GM18868 (cell line): ENCODE data around the gene NSMCE3.
"Not testable (repeated sequence)": the region's sequence is repeated elsewhere in the genome, so short reads cannot be mapped to it uniquely, and the experiment has no call there.

Source experiments
- ATAC-seq: cut with Tn5 transposase; IDR thresholded peaks from one replicate; pipeline ENCODE4 v1.9.1; 2021; ENCODE audit warnings: mild to moderate bottlenecking, moderate library complexity; ENCODE audit not compliant: unreplicated experiment

NSMCE3 gene

DNA sequence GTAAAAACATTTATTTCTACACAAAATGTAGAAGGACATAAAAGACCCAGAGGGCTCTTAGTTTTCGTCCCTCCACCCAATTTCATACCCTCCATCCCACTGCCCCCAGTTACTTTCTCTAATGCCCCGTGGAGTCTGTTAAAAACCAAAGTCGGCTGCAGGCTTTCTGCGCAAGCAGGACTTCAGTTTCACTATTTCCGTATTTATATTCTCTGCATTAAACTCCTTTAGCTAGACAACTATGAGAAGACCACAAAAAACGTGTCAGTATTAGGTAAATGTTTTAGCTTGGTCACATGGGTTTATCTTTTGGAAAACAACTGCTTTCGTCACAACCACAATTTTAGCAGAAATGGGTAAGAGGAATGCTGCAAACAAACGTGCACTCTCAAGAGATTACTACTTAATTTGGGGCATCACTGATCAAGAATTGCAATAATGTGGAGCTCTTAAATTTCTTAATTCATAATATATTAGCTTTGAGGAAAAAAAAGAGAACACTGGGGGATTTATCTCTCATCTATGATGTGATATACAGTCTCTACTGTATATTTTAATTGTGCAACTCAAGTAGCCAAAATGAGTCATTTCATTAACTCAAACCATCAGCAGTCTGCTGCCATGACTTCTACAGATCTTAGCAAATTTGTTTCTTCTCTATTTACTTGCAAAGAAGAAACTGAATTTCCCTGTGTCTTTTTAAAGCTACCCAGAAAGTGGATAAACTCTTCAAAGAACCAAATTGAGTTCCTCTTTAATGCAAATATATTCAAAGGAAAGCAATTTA lies 740 bp upstream of the NSMCE3 start:
- ATAC-seq, result peak; percentile 25

- ATAC-seq, result peak; percentile 28
Measured at GRCh38 chr15:29268706-29269484, 727 bp downstream of the NSMCE3 start.

GRCh38 chr15:29266052-29266582 lies 3.5 kb downstream of the NSMCE3 start:
- no peak for ATAC-seq

DNA sequence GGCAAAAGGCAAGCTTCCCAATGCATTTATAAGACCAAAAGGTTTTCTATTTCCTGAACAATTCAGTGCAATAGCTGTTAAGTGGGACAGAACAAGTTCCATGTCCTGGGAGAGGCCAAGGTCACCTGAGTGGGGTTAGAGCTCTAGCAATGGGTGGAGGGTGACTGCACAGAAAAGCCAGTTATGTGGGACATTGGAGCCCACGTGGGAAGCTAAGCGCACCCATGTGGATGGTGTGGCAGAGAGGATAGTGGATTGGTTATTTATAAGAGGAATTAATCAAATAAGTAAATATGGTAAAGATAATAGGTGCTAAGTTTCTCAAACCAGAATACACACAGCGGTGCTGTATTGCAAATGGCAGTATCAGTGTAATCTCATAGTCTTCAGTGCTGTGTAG lies 6.3 kb downstream of the NSMCE3 start:
- ATAC-seq, result no peak

DNA sequence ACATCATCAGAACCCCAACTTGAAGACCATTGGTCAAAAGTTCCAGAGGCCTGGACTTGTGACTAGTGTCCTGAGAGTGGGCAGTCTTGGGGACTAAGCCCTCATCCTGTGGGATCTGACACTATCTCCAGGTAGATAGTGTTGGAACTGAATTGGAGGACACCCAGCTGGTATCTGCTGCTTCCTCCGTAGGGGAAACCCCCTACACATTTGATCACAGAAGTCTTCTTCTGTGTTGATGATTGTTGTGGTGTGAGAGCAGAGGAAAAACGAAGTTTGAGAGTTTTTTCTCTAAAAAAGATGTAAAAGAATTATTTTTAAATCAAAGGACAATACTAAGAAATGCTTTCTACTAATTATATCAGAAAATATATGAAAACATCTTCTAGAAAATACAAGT lies 6.9 kb downstream of the NSMCE3 start:
- no peak for ATAC-seq

DNA sequence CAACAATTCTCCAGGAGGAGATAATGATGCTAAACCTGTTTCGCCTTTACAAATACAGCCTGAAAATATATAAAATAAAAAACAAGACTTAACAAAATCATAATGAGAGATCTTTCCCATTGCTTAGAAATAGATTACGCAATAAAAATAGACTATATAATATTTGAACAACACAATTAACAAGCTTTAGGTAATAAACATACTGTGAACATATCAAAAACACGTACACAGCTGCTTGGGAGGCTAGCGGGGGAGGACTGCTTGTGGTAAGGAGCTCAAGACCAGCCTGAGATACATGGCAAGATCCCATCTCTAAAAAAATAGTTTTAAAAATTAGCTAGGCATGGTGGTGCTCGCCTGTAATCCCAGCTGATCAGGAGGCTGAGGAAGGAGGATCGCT lies 8.7 kb downstream of the NSMCE3 start:
- no peak for ATAC-seq

- ATAC-seq, result no peak
Measured at GRCh38 chr15:29259233-29259632, 10.4 kb downstream of the NSMCE3 start.

GRCh38 chr15:29252234-29252633 lies 17.4 kb downstream of the NSMCE3 start:
- ATAC-seq, result no peak

DNA sequence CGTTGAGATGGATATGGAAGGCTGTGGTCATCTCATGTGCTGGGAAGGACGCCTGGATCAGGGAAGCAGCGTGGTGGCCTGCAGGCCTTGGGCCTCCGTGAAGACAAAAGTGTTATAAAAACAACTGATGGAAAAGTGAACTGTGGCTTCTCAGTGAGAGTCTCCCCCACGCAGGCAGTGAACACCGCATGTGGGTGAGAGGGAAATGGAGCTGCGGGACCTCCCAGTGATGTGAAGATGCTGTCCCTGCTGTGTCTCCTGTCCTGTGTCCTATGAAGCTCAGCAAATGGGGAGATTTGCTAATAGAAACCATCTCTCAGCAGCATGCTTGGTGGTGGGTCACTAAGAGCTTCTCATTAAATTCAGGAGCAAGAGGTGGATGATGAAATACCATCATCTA lies 25.1 kb downstream of the NSMCE3 start:
- no peak for ATAC-seq

DNA sequence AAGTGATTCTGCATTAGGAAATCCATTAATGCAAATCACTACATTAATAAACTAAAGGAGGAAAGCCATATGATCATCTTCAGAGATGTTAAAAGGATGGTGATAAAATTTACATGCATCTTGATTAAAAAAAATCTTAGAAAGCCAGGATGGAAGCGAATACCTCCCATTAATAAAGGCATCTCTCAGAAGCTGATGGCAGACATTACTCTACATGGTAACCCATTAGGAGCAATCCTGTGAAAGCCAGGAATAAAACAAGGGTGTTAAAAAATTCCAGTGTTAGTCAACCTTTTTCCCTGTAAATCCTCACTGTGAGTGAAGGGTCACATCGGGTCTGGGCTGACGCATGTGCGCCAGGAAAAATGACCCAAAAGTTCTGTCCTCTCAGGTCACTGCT lies 25.5 kb downstream of the NSMCE3 start:
- ATAC-seq, result no peak

DNA sequence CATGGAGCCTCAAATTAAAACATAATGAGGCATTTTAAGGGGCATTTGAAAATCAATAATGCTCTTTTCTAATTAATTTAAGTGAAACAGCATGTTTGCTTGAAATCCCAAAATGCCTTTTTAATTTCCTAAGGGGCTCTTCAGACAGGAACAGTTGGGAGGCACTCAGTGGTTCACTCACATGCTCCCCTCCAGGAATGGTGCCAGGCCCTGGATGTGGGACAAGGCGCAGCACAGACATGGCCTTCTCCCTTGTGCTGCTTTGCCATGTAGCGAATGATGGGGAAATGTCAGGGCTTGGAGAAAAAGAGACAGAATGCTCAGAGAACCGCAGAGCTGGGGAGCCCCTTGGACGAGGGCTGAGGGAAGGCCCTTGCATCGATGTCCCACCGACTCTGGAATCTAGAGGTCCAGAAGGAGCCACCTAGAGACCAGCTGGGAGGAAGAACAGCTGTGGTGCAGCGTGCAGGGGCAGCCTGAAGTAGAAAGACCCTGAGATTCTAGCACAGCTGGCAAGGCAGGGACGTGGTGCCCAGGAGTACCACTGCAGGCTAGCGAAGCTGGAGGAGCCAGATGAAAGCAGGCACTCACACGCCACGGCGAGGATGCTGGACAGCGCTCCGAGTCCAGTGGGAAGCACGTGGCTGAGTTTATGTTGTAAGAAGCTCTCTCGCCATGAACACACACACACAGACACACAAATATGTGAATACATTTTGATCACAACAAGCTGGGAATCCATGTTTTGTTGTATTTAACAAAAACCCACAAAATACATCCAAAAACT lies 27.0 kb downstream of the NSMCE3 start:
- no peak for ATAC-seq

DNA sequence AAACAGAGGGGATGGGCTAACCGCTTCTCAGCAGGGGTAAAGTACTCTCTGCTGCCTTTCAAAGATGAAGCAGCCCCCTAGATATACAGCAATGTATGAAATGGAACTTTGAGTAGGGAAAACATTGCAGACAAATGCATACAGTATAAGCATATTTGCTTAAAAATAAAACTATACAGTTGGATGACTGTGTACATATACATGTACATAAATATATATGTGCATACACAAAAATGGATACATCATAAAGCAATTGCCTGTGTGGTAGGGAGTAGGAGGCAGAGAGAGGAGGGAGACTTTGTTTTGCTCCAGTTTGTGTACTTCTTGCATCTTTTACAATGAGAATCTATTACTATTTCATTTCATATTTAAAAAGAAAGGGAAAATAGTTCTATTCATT lies 28.4 kb downstream of the NSMCE3 start:
- ATAC-seq, result no peak

GRCh38 chr15:29239395-29239794 lies 30.2 kb downstream of the NSMCE3 start:
- no peak for ATAC-seq

GRCh38 chr15:29233566-29233965 lies 36.1 kb downstream of the NSMCE3 start:
- ATAC-seq, result no peak

- ATAC-seq, result no peak
Measured at GRCh38 chr15:29226436-29227208, 43.0 kb downstream of the NSMCE3 start.

GRCh38 chr15:29225534-29226234 lies 43.9 kb downstream of the NSMCE3 start:
- ATAC-seq, result no peak

DNA sequence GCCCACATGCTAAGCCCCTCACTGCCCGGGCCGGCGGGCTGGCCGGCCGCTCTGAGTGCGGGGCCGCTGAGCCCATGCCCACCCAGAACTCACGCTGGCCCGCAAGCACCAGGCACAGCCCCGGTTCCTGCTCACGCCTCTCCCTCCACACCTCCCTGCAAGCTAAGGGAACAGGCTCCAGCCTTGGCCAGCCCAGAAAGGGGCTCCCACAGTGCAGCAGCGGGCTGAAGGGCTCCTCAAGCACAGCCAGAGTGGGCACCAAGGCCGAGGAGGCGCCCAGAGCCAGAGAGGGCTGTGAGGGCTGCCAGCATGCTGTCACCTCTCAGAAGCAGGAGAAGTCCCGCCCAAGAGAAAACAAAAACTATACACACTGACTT lies 44.6 kb downstream of the NSMCE3 start:
- not testable (repeated sequence) for ATAC-seq

GRCh38 chr15:29224235-29224986 lies 45.2 kb downstream of the NSMCE3 start:
- ATAC-seq, result not testable (repeated sequence)

GRCh38 chr15:29223640-29224039 lies 46.0 kb downstream of the NSMCE3 start:
- ATAC-seq, result no peak
